ENCODE results near the gene ZFP64. TPM values are rescaled to one million over a fixed set of nuclear protein-coding genes. Genes with fewer than 3 reads are reported as not detected.

Gene ZFP64
- total and polyA plus RNA-seq, 2 of the 4 experiments (the other 2 are of a cell fraction): 14.3 to 17.1 TPM

GRCh38 chr20:52181766-52182165 lies 9.8 kb downstream of the ZFP64 start:
- Histone ChIP-seq H3K9me1 (ENCODE audit: insufficient read depth, low read length) (peaks cover 6% of the 10 kb centered on the region; the same call in 1 of the 2 replicates), H3K4me3 (ENCODE audit: insufficient read depth, low read depth, low read length) (no peak overlapping the region), H4K91ac (ENCODE audit: insufficient read depth, low read depth, low read length) (no peak overlapping the region), H3K4ac (ENCODE audit: low read depth, low read length) (no peak overlapping the region), H3K9ac (ENCODE audit: low read depth, low read length) (no peak overlapping the region), H3K56ac (ENCODE audit: extremely low read depth, insufficient read depth, low read length) (no peak overlapping the region), H3K27ac (ENCODE audit: insufficient read depth, low read length) (no peak overlapping the region), H2BK20ac (ENCODE audit: low read depth, low read length) (no peak overlapping the region), H4K8ac (ENCODE audit: low read depth in 2 of 2, low read length in 2 of 2) (no peak overlapping the region), H2BK120ac (ENCODE audit: low read depth, low read length) (no peak overlapping the region), H4K5ac (ENCODE audit: low read depth, low read length) (no peak overlapping the region), H3K4me1 (ENCODE audit: control insufficient read depth, insufficient read depth, low read length) (no peaks in the 10 kb centered on the region), H3K18ac (ENCODE audit: low read depth, low read length) (no peak overlapping the region), H3K14ac (replicated peaks; ENCODE audit: low read depth, low read length) (no peak overlapping the region), H2AK9ac (replicated peaks; ENCODE audit: low read depth, low read length, poor library complexity) (no peak overlapping the region), H2BK5ac (ENCODE audit: low read depth, low read length, poor library complexity, severe bottlenecking) (no peak overlapping the region), H2BK15ac (ENCODE audit: low read depth, low read length) (no peak overlapping the region), H3K36me3 (ENCODE audit: control insufficient read depth, insufficient read depth, low read length) (peaks cover 27% of the 10 kb centered on the region), H2AK5ac (ENCODE audit: low read depth, low read length) (no peak overlapping the region), H3K27me3 (ENCODE audit: control insufficient read depth, insufficient read depth, low read length) (no peaks in the 10 kb centered on the region), H4K20me1 (ENCODE audit: insufficient read depth, low read length) (no peaks in the 10 kb centered on the region), H3K9me3 (ENCODE audit: control insufficient read depth, insufficient read depth, low read length) (no peaks in the 10 kb centered on the region), H2AFZ (replicated peaks; ENCODE audit: low read length, poor library complexity) (no peak overlapping the region), H3K4me2 (ENCODE audit: low read depth, low read length) (no peak overlapping the region), H3K23ac (ENCODE audit: low read depth, low read length) (no peak overlapping the region), H3K79me1 (ENCODE audit: low read depth in 1 of 2, low read length in 2 of 2) (peaks cover 3 to 11% of the 10 kb centered on the region in 2 experiments; a peak in 3 of 4 replicates)
- BruUV-seq (replicated peaks): no TSS peak
- CTCF ChIA-PET: no interaction called here
- TF ChIP-seq RFX5 (IDR thresholded peaks at IDR 0.05; ENCODE audit: low read depth, low read length): no peak
- TF ChIP-seq NFE2L2 (IDR thresholded peaks at IDR 0.05; ENCODE audit: low read depth, low read length): no peak
- no peak for TF ChIP-seq CEBPB (IDR thresholded peaks at IDR 0.05; ENCODE audit: low read depth, low read length)
- no peak for TF ChIP-seq RCOR1 (IDR thresholded peaks at IDR 0.05; ENCODE audit: insufficient replicate concordance, low read length)
- TF ChIP-seq CHD1 (IDR thresholded peaks at IDR 0.05; ENCODE audit: low read depth, low read length): no peak
- no peak for TF ChIP-seq MAZ (IDR thresholded peaks at IDR 0.05; ENCODE audit: borderline replicate concordance, low read depth, low read length)
- TF ChIP-seq MAFK (IDR thresholded peaks at IDR 0.05; ENCODE audit: low read depth, low read length): no peak
- in situ Hi-C loops (cut with MboI; ENCODE audit: low sequenced_read_pairs) (no loop called here), dilution Hi-C loops (cut with HindIII; ENCODE audit: low sequenced_read_pairs, unreplicated experiment) (no loop called here), intact Hi-C loops (cut with micrococcal nuclease) (no loop called here)
- WGBS, 2 experiments (ENCODE audit: extremely low coverage in 2 of 2, insufficient read length in 1 of 2): 80% methylated on average over 1 of the region's 9 CpGs; no CpG with 5 or more reads in 1 of the 2 experiments
- DNase-seq: no peak
- POLR2A ChIA-PET (ENCODE audit: unreplicated experiment): no interaction called here
- no peak for ATAC-seq (ENCODE audit: low read depth)

All from IMR-90 (cell line).